H1 (cell line): ENCODE data around the gene EHD4. TPM values are rescaled to one million over a fixed set of nuclear protein-coding genes. Genes with fewer than 3 reads are reported as not detected.

Experiments
- CTCF ChIA-PET: fragments of 300-600 bp; sonication (Branson Sonifier 250); formaldehyde crosslinking; loops from one replicate; lab custom pipeline; 2021; ENCODE audit not compliant: partially characterized antibody; lab: Charles Lee
- POLR2A ChIA-PET: fragments of 300-600 bp; sonication (Branson Sonifier 250); formaldehyde crosslinking; loops from one replicate; lab custom pipeline; 2021; ENCODE audit warnings: inconsistent platforms; ENCODE audit not compliant: partially characterized antibody; lab: Charles Lee
- DNase-seq, 2 experiments: peaks; one replicate each; pipeline versions ENCODE4 v3.0.0 to v3.0.0-alpha.2; 2010 to 2022; ENCODE audit warnings: low spot score in 2 of 2, low read depth in 1 of 2, mixed read lengths in 1 of 2
- FAIRE-seq: peaks from 2 replicates; lab custom pipeline; 2011; peaks lifted over from hg19 to GRCh38; lab: Jason Lieb, UNC
- H2AFZ ChIP-seq: 2 replicates; pipeline ENCODE4 v1.8.1; 2012; ENCODE audit warnings: low read length, inconsistent platforms
- H2AK5ac ChIP-seq: 2 replicates; pipeline ENCODE4 v1.6.1; 2013; ENCODE audit warnings: low read depth, low read length
- H2BK120ac ChIP-seq: replicated peaks from 2 replicates; pipeline ENCODE3; 2013; ENCODE audit warnings: low read depth, low read length, inconsistent platforms
- H2BK12ac ChIP-seq: 2 replicates; pipeline ENCODE4 v1.6.1; 2013; ENCODE audit warnings: low read depth, low read length
- H2BK15ac ChIP-seq: 2 replicates; pipeline ENCODE4 v1.6.1; 2013; ENCODE audit warnings: low read length
- H2BK20ac ChIP-seq: 2 replicates; pipeline ENCODE4 v1.6.1; 2013; ENCODE audit warnings: low read length
- H2BK5ac ChIP-seq: 2 replicates; pipeline ENCODE4 v1.6.1; 2013; ENCODE audit warnings: low read depth, low read length
- H3K14ac ChIP-seq: 2 replicates; pipeline ENCODE4 v1.6.1; 2013; ENCODE audit warnings: inconsistent platforms; ENCODE audit not compliant: insufficient read length
- H3K18ac ChIP-seq: 2 replicates; pipeline ENCODE4 v1.6.1; 2013; ENCODE audit warnings: low read length; ENCODE audit errors: extremely low read depth
- H3K23ac ChIP-seq: 2 replicates; pipeline ENCODE4 v1.6.1; 2013; ENCODE audit warnings: inconsistent platforms; ENCODE audit not compliant: insufficient read length
- H3K23me2 ChIP-seq: 2 replicates; pipeline ENCODE4 v1.6.1; 2013; ENCODE audit warnings: low read depth, low read length
- H3K27ac ChIP-seq: 2 replicates; pipeline ENCODE4 v1.6.1; 2011; ENCODE audit warnings: low read depth, low read length, inconsistent platforms
- H3K27me3 ChIP-seq, 4 experiments: replicated peaks in 1 of 4; 1 replicate in 1 of 4; 2 replicates in 3 of 4; pipeline versions ENCODE4 v1.6.1 to v1.8.1; 2011 to 2013; ENCODE audit warnings: low read length in 3 of 4, mild to moderate bottlenecking in 3 of 4, inconsistent platforms in 2 of 4, mixed read lengths in 2 of 4, moderate library complexity in 1 of 4; ENCODE audit not compliant: control insufficient read depth in 3 of 4, insufficient read depth in 3 of 4; ENCODE audit errors: extremely low read depth in 1 of 4
- H3K36me3 ChIP-seq, 4 experiments: 2 replicates each; pipeline versions ENCODE4 v1.6.1 to v1.8.1; 2011 to 2013; ENCODE audit warnings: mild to moderate bottlenecking in 4 of 4, low read length in 3 of 4, moderate library complexity in 2 of 4, control low read depth in 1 of 4, inconsistent platforms in 1 of 4; ENCODE audit not compliant: insufficient read depth in 4 of 4, control insufficient read depth in 2 of 4
- H3K4ac ChIP-seq: replicated peaks from 2 replicates; pipeline ENCODE3; 2013; ENCODE audit warnings: low read length, low read depth, mixed read lengths, inconsistent platforms; ENCODE audit not compliant: insufficient read length
- H3K4me1 ChIP-seq, 4 experiments: replicated peaks in 1 of 4; 1 replicate in 1 of 4; 2 replicates in 3 of 4; pipeline versions ENCODE4 v1.6.1 to v1.8.1; 2011 to 2013; ENCODE audit warnings: low read length in 3 of 4, inconsistent platforms in 2 of 4, mixed read lengths in 1 of 4; ENCODE audit not compliant: insufficient read depth in 4 of 4, control insufficient read depth in 3 of 4
- H3K4me2 ChIP-seq, 2 experiments: 2 replicates each; pipeline versions ENCODE4 v1.6.1 to v1.8.1; 2011 to 2013; ENCODE audit warnings: low read depth in 2 of 2, low read length in 2 of 2, control low read depth in 1 of 2, inconsistent platforms in 1 of 2, mild to moderate bottlenecking in 1 of 2; ENCODE audit not compliant: insufficient read depth in 1 of 2
- H3K4me3 ChIP-seq, 4 experiments: fragments of 200-600, 300-600 bp in 1 of 4; sonication (generic), shearing (Covaris generic), sonication (Bioruptor Twin) in 1 of 4; 2 replicates each; pipeline versions ENCODE4 v1.5.1 to v1.8.1; 2011 to 2016; ENCODE audit warnings: low read length in 4 of 4, low read depth in 3 of 4, control low read depth in 2 of 4, inconsistent platforms in 2 of 4, mild to moderate bottlenecking in 2 of 4, mixed read lengths in 1 of 4, moderate library complexity in 1 of 4; ENCODE audit not compliant: insufficient read depth in 2 of 4; ENCODE audit errors: extremely low read depth in 1 of 4
- H3K56ac ChIP-seq: replicated peaks from 2 replicates; pipeline ENCODE3; 2013; ENCODE audit warnings: low read depth, mild to moderate bottlenecking, mixed read lengths, low read length, inconsistent platforms; ENCODE audit not compliant: insufficient read length
- H3K79me1 ChIP-seq: 2 replicates; pipeline ENCODE4 v1.6.1; 2013; ENCODE audit warnings: low read depth, low read length, control low read depth
- H3K79me2 ChIP-seq, 2 experiments: 2 replicates each; pipeline versions ENCODE4 v1.6.1 to v1.8.1; 2012 to 2013; ENCODE audit warnings: low read length in 2 of 2, mild to moderate bottlenecking in 2 of 2, inconsistent platforms in 1 of 2; ENCODE audit not compliant: insufficient read depth in 2 of 2, control insufficient read depth in 1 of 2
- H3K9ac ChIP-seq, 4 experiments: replicated peaks in 1 of 4; 1 replicate in 1 of 4; 2 replicates in 3 of 4; pipeline versions ENCODE4 v1.6.1 to v1.8.1; 2011 to 2013; ENCODE audit warnings: low read depth in 3 of 4, low read length in 3 of 4, control low read depth in 2 of 4, mild to moderate bottlenecking in 2 of 4, moderate library complexity in 2 of 4, inconsistent platforms in 1 of 4; ENCODE audit errors: extremely low read depth in 1 of 4
- H3K9me3 ChIP-seq, 2 experiments: 2 replicates each; pipeline versions ENCODE4 v1.6.1 to v1.8.1; 2012 to 2013; ENCODE audit warnings: mild to moderate bottlenecking in 2 of 2, moderate library complexity in 2 of 2, control low read depth in 1 of 2, inconsistent platforms in 1 of 2, low read depth in 1 of 2, low read length in 1 of 2, mixed read lengths in 1 of 2; ENCODE audit not compliant: insufficient read depth in 2 of 2
- H4K20me1 ChIP-seq, 2 experiments: replicated peaks in 1 of 2; 2 replicates each; pipeline versions ENCODE3 to v1.8.1; 2011 to 2013; ENCODE audit warnings: inconsistent platforms in 2 of 2, low read length in 2 of 2, mild to moderate bottlenecking in 1 of 2; ENCODE audit not compliant: insufficient read depth in 2 of 2, control insufficient read depth in 1 of 2
- H4K5ac ChIP-seq: 2 replicates; pipeline ENCODE4 v1.6.1; 2013; ENCODE audit warnings: low read length, low read depth, mixed read lengths, inconsistent platforms; ENCODE audit not compliant: insufficient read length
- H4K8ac ChIP-seq: 2 replicates; pipeline ENCODE4 v1.8.0; 2013; ENCODE audit warnings: mild to moderate bottlenecking, moderate library complexity, low read length, inconsistent platforms; ENCODE audit not compliant: insufficient read depth; ENCODE audit errors: extremely low read depth
- H4K91ac ChIP-seq: replicated peaks from 2 replicates; pipeline ENCODE3; 2013; ENCODE audit warnings: low read length, mixed read lengths, inconsistent platforms; ENCODE audit not compliant: insufficient read length
- CHD1 ChIP-seq: IDR thresholded peaks from 2 replicates; pipeline ENCODE4 v1.6.1; 2012; ENCODE audit warnings: low read depth, low read length, improper control_type of control experiment
- CREB1 ChIP-seq: IDR thresholded peaks from 2 replicates; pipeline ENCODE4 v1.6.1; 2012; ENCODE audit warnings: inconsistent platforms
- WGBS, 2 experiments: shearing (Covaris generic) in 1 of 2; methylation state at CpG; one replicate each; pipeline versions ENCODE4 v1.1.6 to v1.1.7; 2013 to 2015; ENCODE audit warnings: low lambda C conversion rate in 2 of 2, mixed read lengths in 2 of 2, inconsistent platforms in 1 of 2, low coverage in 1 of 2, missing lambda C conversion rate in 1 of 2; ENCODE audit not compliant: insufficient replicate concordance in 2 of 2, insufficient coverage in 1 of 2, insufficient read length in 1 of 2; ENCODE audit errors: extremely low coverage in 1 of 2, missing lambda C conversion rate in 1 of 2; 5-methylcytosine and 5-hydroxymethylcytosine counted together
- polyA plus RNA-seq, 7 experiments: library from polyadenylated mRNA; depleted of rRNA in 3 of 7; stranded (reverse) in 5 of 7; unstranded in 2 of 7; fragments of >200 nt in 5 of 7; fragments of 200-250 nt in 2 of 7; gene quantifications; 1 replicate in 5 of 7; 2 replicates in 1 of 7; 4 replicates in 1 of 7; pipeline versions ENCODE4 v1.2.1 to v1.2.3, GENCODE V29; 2011 to 2013; ENCODE audit warnings: missing spikeins in 2 of 7, mixed read lengths in 2 of 7
- total RNA-seq: library from RNA; stranded (reverse); fragmentation: NEBNext Ultra II Directional; extraction: Animal tissue kit (Norgen Biotek cat#: 25700); gene quantifications from 2 replicates; pipeline ENCODE4 v1.2.1, GENCODE V29; 2021

EHD4 gene
- total and polyA plus RNA-seq, 2 of the 8 experiments (the other 6 are each of a cell fraction or from before 2014, with no cell fraction given), result 17.5 to 24.5 TPM

- Histone ChIP-seq H3K79me2 (no peaks in the 10 kb centered on the region), H3K36me3 (no peaks in the 10 kb centered on the region), H2AFZ (no peak overlapping the region), H4K5ac (no peak overlapping the region), H2BK20ac (no peak overlapping the region), H3K4me1 (no peaks in the 10 kb centered on the region), H3K4me3 (no peak overlapping the region), H2BK15ac (no peak overlapping the region), H2BK120ac (no peak overlapping the region), H3K79me1 (no peaks in the 10 kb centered on the region), H4K20me1 (no peaks in the 10 kb centered on the region), H4K91ac (no peak overlapping the region), H3K23me2 (no peaks in the 10 kb centered on the region), H2BK5ac (no peak overlapping the region), H2AK5ac (no peak overlapping the region), H3K27me3 (no peaks in the 10 kb centered on the region), H2BK12ac (no peak overlapping the region), H3K9me3 (no peaks in the 10 kb centered on the region), H3K23ac (no peak overlapping the region), H3K9ac (no peak overlapping the region), H3K56ac (no peak overlapping the region)
- ChIA-PET CTCF (interaction anchor here (0.8 to 9.8 kb wide), 7 partner anchors 12 to 138 kb away, joined by 3 to 99 read pairs (median 8); partner anchors contain the start of gene EHD4), POLR2A (no interaction called here)
- DNase-seq (no peak), FAIRE-seq (no peak)
- WGBS, 2 experiments, result 87% methylated on average over 15 of the region's 15 CpGs; no CpG with 5 or more reads in 1 of the 2 experiments
- no peak for TF ChIP-seq CHD1
- TF ChIP-seq CREB1, result no peak
- TF ChIP-seq, all 59 proteins: peak for 0
- Histone ChIP-seq H3K4me2 (no peak overlapping the region), H3K4ac (no peak overlapping the region), H4K8ac (no peak overlapping the region), H3K18ac (no peak overlapping the region), H3K14ac (no peak overlapping the region), H3K27ac (no peak overlapping the region)
Observed at GRCh38 chr15:41999290-42000285, 27.2 kb upstream of the EHD4 start.
